ENCODE results near the gene ADGRG2. TPM values are rescaled to one million over a fixed set of nuclear protein-coding genes. Genes with fewer than 3 reads are reported as not detected.

The ADGRG2 gene
- total RNA-seq, 1 experiment from 2014 or later = 8.2 TPM

DNA sequence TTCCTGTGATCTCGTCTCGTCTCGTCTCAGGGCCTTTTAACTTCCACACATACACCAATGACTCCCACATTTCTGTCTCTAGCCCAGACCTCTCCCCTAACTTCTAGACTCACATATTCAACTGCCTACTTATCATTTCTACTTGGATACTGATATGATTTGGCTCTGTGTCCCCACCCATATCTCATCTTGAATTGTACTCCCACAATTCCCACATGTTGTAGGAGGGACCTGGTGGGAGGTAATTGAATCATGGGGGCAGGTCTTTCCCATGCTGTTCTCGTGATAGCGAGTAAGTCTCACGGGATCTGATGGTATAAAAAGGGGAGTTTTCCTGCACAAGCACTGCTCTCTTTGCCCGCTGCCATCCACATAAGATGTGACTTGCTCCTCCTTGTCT lies 147.3 kb downstream of the ADGRG2 start (continued):
- TF ChIP-seq, protein P1, sequence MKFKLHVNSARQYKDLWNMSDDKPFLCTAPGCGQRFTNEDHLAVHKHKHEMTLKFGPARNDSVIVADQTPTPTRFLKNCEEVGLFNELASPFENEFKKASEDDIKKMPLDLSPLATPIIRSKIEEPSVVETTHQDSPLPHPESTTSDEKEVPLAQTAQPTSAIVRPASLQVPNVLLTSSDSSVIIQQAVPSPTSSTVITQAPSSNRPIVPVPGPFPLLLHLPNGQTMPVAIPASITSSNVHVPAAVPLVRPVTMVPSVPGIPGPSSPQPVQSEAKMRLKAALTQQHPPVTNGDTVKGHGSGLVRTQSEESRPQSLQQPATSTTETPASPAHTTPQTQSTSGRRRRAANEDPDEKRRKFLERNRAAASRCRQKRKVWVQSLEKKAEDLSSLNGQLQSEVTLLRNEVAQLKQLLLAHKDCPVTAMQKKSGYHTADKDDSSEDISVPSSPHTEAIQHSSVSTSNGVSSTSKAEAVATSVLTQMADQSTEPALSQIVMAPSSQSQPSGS (CRISPR knock-in tag; IDR thresholded peaks at IDR 0.05; ENCODE audit: borderline replicate concordance, low read depth) = no peak
- no peak for TF ChIP-seq ZNF232 (CRISPR knock-in tag; IDR thresholded peaks at IDR 0.05)
- no peak for TF ChIP-seq FOXK1 (CRISPR knock-in tag; IDR thresholded peaks at IDR 0.05)
- TF ChIP-seq ZNF396 (CRISPR knock-in tag; IDR thresholded peaks at IDR 0.05; ENCODE audit: borderline replicate concordance) = no peak
- no peak for TF ChIP-seq KAT7 (CRISPR knock-in tag; IDR thresholded peaks at IDR 0.05; ENCODE audit: borderline replicate concordance)
- no peak for TF ChIP-seq TEAD4 (CRISPR knock-in tag; IDR thresholded peaks at IDR 0.05)
- TF ChIP-seq GABPB1 (CRISPR knock-in tag; IDR thresholded peaks at IDR 0.05) = no peak

DNA sequence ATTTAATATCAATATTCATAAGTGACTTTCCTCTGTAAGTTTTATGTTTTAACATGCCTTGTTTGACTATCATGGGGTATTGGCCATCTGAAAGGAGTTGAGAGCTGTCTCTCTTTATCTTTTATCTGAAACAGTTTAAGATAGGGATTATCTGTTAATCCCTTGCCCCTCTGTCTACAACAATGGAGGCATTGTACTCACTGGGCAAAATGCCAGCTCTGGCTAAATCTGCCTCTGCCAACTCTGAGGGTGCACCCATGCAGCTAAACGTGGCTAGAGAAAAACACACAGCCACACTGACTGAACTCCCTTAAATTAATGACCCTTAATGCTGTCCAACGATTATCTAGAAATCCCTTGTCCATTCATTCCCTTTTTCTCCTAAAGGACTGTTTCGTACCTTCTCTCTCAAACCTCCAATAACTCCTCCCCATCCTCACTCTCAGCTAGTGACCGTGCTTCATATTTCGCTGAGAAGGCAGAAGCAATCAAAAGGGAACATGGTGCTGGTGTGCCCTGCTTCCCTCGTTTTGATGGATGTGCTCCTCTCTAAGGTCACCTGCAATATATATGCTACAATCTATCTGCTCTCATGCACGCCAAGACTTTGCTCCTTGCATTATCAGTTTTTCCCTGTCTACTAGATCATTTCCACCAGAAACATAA lies 148.6 kb downstream of the ADGRG2 start:
- no peaks in the 10 kb centered on the region; the same call in 1 of the 2 replicates for H3K36me3 Mint-ChIP-seq

DNA sequence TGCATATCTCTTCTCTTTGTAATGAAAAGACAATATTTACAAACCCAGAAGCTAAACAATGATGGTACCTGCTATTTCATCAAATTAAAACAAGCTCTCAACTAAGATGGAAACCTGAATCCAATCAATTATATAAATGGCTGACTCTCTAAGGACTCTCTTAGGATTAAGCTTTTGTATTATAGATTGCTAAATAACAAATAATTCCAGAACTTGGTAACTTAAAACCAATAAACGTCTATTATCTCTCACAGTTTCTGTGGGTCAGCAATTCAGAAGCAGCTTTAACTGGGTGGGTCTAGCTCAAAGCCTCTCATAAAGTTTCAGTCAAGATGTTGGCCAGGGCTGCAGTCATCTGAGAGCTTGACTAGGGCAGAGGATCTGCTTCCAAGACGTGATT lies 150.8 kb downstream of the ADGRG2 start:
- no peak for TF ChIP-seq IRF2 (CRISPR knock-in tag; IDR thresholded peaks at IDR 0.05; ENCODE audit: borderline replicate concordance, low read depth)
- TF ChIP-seq ZNF423 (CRISPR knock-in tag; IDR thresholded peaks at IDR 0.05) = no peak
- TF ChIP-seq EMX1 (CRISPR knock-in tag; IDR thresholded peaks at IDR 0.05) = no peak
- TF ChIP-seq, protein P2, sequence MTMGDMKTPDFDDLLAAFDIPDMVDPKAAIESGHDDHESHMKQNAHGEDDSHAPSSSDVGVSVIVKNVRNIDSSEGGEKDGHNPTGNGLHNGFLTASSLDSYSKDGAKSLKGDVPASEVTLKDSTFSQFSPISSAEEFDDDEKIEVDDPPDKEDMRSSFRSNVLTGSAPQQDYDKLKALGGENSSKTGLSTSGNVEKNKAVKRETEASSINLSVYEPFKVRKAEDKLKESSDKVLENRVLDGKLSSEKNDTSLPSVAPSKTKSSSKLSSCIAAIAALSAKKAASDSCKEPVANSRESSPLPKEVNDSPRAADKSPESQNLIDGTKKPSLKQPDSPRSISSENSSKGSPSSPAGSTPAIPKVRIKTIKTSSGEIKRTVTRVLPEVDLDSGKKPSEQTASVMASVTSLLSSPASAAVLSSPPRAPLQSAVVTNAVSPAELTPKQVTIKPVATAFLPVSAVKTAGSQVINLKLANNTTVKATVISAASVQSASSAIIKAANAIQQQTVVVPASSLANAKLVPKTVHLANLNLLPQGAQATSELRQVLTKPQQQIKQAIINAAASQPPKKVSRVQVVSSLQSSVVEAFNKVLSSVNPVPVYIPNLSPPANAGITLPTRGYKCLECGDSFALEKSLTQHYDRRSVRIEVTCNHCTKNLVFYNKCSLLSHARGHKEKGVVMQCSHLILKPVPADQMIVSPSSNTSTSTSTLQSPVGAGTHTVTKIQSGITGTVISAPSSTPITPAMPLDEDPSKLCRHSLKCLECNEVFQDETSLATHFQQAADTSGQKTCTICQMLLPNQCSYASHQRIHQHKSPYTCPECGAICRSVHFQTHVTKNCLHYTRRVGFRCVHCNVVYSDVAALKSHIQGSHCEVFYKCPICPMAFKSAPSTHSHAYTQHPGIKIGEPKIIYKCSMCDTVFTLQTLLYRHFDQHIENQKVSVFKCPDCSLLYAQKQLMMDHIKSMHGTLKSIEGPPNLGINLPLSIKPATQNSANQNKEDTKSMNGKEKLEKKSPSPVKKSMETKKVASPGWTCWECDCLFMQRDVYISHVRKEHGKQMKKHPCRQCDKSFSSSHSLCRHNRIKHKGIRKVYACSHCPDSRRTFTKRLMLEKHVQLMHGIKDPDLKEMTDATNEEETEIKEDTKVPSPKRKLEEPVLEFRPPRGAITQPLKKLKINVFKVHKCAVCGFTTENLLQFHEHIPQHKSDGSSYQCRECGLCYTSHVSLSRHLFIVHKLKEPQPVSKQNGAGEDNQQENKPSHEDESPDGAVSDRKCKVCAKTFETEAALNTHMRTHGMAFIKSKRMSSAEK (CRISPR knock-in tag; IDR thresholded peaks at IDR 0.05; ENCODE audit: borderline replicate concordance) = no peak
- no peak for TF ChIP-seq RORB (CRISPR knock-in tag; IDR thresholded peaks at IDR 0.05)
- no peak overlapping the region for H3K4me3 Mint-ChIP-seq
- ChIA-PET POLR2A (no interaction called here), CTCF (no interaction called here)
- H3K27me3 Mint-ChIP-seq (ENCODE audit: low read depth) = no peaks in the 10 kb centered on the region
- DNase-seq (ENCODE audit: low spot score) (no peak), ATAC-seq (no peak)
- H3K9me3 Mint-ChIP-seq = peaks cover 6% of the 10 kb centered on the region
- H3K4me1 Mint-ChIP-seq = 0 out of 2 replicates have a peak, but pooled peaks cover 3% of the 10 kb centered on the region
- H3K27ac Mint-ChIP-seq = no peak overlapping the region
- no peaks in the 10 kb centered on the region; the same call in 1 of the 2 replicates for H3K36me3 Mint-ChIP-seq

More for the DNA sequence above, 148.6 kb downstream of the ADGRG2 start:
- Mint-ChIP-seq H3K4me1 (no peaks in the 10 kb centered on the region), H3K9me3 (peaks cover 6% of the 10 kb centered on the region), H3K4me3 (no peak overlapping the region), H3K27me3 (ENCODE audit: low read depth) (no peaks in the 10 kb centered on the region), H3K27ac (no peak overlapping the region)
- CTCF ChIA-PET = no interaction called here
- DNase-seq (ENCODE audit: low spot score) (no peak), ATAC-seq (no peak)
- POLR2A ChIA-PET = no interaction called here
- no peak for TF ChIP-seq RORB (CRISPR knock-in tag; IDR thresholded peaks at IDR 0.05)
- TF ChIP-seq, protein P3, sequence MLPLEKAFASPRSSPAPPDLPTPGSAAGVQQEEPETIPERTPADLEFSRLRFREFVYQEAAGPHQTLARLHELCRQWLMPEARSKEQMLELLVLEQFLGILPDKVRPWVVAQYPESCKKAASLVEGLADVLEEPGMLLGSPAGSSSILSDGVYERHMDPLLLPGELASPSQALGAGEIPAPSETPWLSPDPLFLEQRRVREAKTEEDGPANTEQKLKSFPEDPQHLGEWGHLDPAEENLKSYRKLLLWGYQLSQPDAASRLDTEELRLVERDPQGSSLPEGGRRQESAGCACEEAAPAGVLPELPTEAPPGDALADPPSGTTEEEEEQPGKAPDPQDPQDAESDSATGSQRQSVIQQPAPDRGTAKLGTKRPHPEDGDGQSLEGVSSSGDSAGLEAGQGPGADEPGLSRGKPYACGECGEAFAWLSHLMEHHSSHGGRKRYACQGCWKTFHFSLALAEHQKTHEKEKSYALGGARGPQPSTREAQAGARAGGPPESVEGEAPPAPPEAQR (CRISPR knock-in tag; IDR thresholded peaks at IDR 0.05) = no peak
- no peak for TF ChIP-seq OVOL2 (CRISPR knock-in tag; IDR thresholded peaks at IDR 0.05; ENCODE audit: borderline replicate concordance)
- TF ChIP-seq NFE2L1 (CRISPR knock-in tag; IDR thresholded peaks at IDR 0.05) = no peak

All from WTC11 (cell line).